ENCODE measurements around the gene PTCRA.

DNA sequence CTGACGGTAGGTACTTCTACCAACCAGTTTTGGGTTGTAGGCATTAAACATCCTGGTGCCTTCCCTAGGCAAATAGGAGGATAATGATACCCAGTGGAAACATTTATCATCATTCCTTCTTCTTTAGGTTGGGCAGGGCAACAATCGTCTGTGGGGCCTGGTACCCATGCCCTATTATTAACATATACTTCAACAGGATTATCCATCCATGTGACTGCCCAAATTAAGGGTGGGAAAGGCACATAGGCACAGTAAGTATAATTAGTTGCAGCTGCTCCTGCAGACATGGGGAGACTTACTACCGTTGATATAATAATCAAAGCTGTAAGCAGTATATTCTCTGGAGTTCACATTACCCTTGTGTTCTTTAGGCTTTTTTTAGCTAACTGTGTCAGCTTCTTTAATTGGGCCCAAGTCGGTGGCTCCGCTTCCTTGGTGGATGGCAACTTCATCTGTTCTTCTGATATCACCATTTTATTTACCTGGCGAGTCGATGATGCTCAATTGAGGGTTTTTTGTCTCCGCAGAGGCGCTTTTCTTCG, 19.6 kb upstream of the PTCRA start:
- TF ChIP-seq CTCF (conservative IDR thresholded peaks at IDR 0.05; ENCODE audit: low read length) (no peak), EZH2phosphoT487 (IDR thresholded peaks at IDR 0.05; ENCODE audit: borderline replicate concordance) (no peak)

Data from Loucy (cell line).